ENCODE data around the gene PKP4.

PKP4 gene

GRCh38 chr2:158610059-158610458, 153.3 kb downstream of the PKP4 start:
- no peak overlapping the region for H3K27ac ChIP-seq (ENCODE audit: low read length)
- no peak overlapping the region for H3K4me3 ChIP-seq (ENCODE audit: low read length)
- no peaks in the 10 kb centered on the region for H3K9me3 ChIP-seq (ENCODE audit: control insufficient read depth, low read depth, low read length)
- no peaks in the 10 kb centered on the region for H3K36me3 ChIP-seq (ENCODE audit: control insufficient read depth, low read depth, low read length)
- H3K27me3 ChIP-seq (ENCODE audit: control insufficient read depth, insufficient read depth, low read length): no peaks in the 10 kb centered on the region
- no peak overlapping the region for H3K9ac ChIP-seq (ENCODE audit: low read length)
- H3K4me1 ChIP-seq (ENCODE audit: control insufficient read depth, low read depth, low read length): peaks cover 3% of the 10 kb centered on the region

GRCh38 chr2:158616480-158617000, 159.8 kb downstream of the PKP4 start:
- H3K36me3 ChIP-seq (ENCODE audit: control insufficient read depth, low read depth, low read length): peaks cover 10% of the 10 kb centered on the region
- no peak overlapping the region for H3K9ac ChIP-seq (ENCODE audit: low read length)
- H3K27ac ChIP-seq (ENCODE audit: low read length): no peak overlapping the region
- no peaks in the 10 kb centered on the region for H3K9me3 ChIP-seq (ENCODE audit: control insufficient read depth, low read depth, low read length)
- no peak overlapping the region for H3K4me3 ChIP-seq (ENCODE audit: low read length)
- peaks cover 11% of the 10 kb centered on the region for H3K4me1 ChIP-seq (ENCODE audit: control insufficient read depth, low read depth, low read length)
- no peaks in the 10 kb centered on the region for H3K27me3 ChIP-seq (ENCODE audit: control insufficient read depth, insufficient read depth, low read length)

- no peaks in the 10 kb centered on the region for H3K27me3 ChIP-seq (ENCODE audit: control insufficient read depth, insufficient read depth, low read length)
- no peaks in the 10 kb centered on the region for H3K9me3 ChIP-seq (ENCODE audit: control insufficient read depth, low read depth, low read length)
- no peak overlapping the region for H3K4me3 ChIP-seq (ENCODE audit: low read length)
- H3K36me3 ChIP-seq (ENCODE audit: control insufficient read depth, low read depth, low read length): peaks cover 20% of the 10 kb centered on the region
- peaks cover 8% of the 10 kb centered on the region for H3K4me1 ChIP-seq (ENCODE audit: control insufficient read depth, low read depth, low read length)
- H3K27ac ChIP-seq (ENCODE audit: low read length): no peak overlapping the region
- H3K9ac ChIP-seq (ENCODE audit: low read length): no peak overlapping the region
Observed at GRCh38 chr2:158618891-158619490, 162.2 kb downstream of the PKP4 start.

GRCh38 chr2:158619496-158619895, 162.7 kb downstream of the PKP4 start:
- no peak overlapping the region for H3K9ac ChIP-seq (ENCODE audit: low read length)
- no peak overlapping the region for H3K27ac ChIP-seq (ENCODE audit: low read length)
- no peaks in the 10 kb centered on the region for H3K27me3 ChIP-seq (ENCODE audit: control insufficient read depth, insufficient read depth, low read length)
- H3K4me3 ChIP-seq (ENCODE audit: low read length): no peak overlapping the region
- peaks cover 8% of the 10 kb centered on the region for H3K4me1 ChIP-seq (ENCODE audit: control insufficient read depth, low read depth, low read length)
- peaks cover 24% of the 10 kb centered on the region for H3K36me3 ChIP-seq (ENCODE audit: control insufficient read depth, low read depth, low read length)
- no peaks in the 10 kb centered on the region for H3K9me3 ChIP-seq (ENCODE audit: control insufficient read depth, low read depth, low read length)

GRCh38 chr2:158620656-158621055, 163.9 kb downstream of the PKP4 start:
- Histone ChIP-seq H3K9me3 (ENCODE audit: control insufficient read depth, low read depth, low read length) (no peaks in the 10 kb centered on the region), H3K9ac (ENCODE audit: low read length) (no peak overlapping the region), H3K36me3 (ENCODE audit: control insufficient read depth, low read depth, low read length) (peaks cover 29% of the 10 kb centered on the region), H3K4me1 (ENCODE audit: control insufficient read depth, low read depth, low read length) (peaks cover 8% of the 10 kb centered on the region), H3K27me3 (ENCODE audit: control insufficient read depth, insufficient read depth, low read length) (no peaks in the 10 kb centered on the region), H3K27ac (ENCODE audit: low read length) (no peak overlapping the region), H3K4me3 (ENCODE audit: low read length) (no peak overlapping the region)

- Histone ChIP-seq H3K4me3 (ENCODE audit: low read length) (no peak overlapping the region), H3K9ac (ENCODE audit: low read length) (no peak overlapping the region), H3K4me1 (ENCODE audit: control insufficient read depth, low read depth, low read length) (peaks cover 1% of the 10 kb centered on the region), H3K9me3 (ENCODE audit: control insufficient read depth, low read depth, low read length) (no peaks in the 10 kb centered on the region), H3K27me3 (ENCODE audit: control insufficient read depth, insufficient read depth, low read length) (no peaks in the 10 kb centered on the region), H3K36me3 (ENCODE audit: control insufficient read depth, low read depth, low read length) (peaks cover 25% of the 10 kb centered on the region), H3K27ac (ENCODE audit: low read length) (no peak overlapping the region)
Observed at GRCh38 chr2:158624071-158624667, 167.4 kb downstream of the PKP4 start.

GRCh38 chr2:158624961-158625360, 168.2 kb downstream of the PKP4 start:
- Histone ChIP-seq H3K9ac (ENCODE audit: low read length) (no peak overlapping the region), H3K27ac (ENCODE audit: low read length) (no peak overlapping the region), H3K27me3 (ENCODE audit: control insufficient read depth, insufficient read depth, low read length) (no peaks in the 10 kb centered on the region), H3K4me1 (ENCODE audit: control insufficient read depth, low read depth, low read length) (no peaks in the 10 kb centered on the region), H3K36me3 (ENCODE audit: control insufficient read depth, low read depth, low read length) (peaks cover 25% of the 10 kb centered on the region), H3K4me3 (ENCODE audit: low read length) (no peak overlapping the region), H3K9me3 (ENCODE audit: control insufficient read depth, low read depth, low read length) (no peaks in the 10 kb centered on the region)

GRCh38 chr2:158629116-158629515, 172.4 kb downstream of the PKP4 start:
- Histone ChIP-seq H3K4me1 (ENCODE audit: control insufficient read depth, low read depth, low read length) (no peaks in the 10 kb centered on the region), H3K9me3 (ENCODE audit: control insufficient read depth, low read depth, low read length) (no peaks in the 10 kb centered on the region), H3K4me3 (ENCODE audit: low read length) (no peak overlapping the region), H3K9ac (ENCODE audit: low read length) (no peak overlapping the region), H3K27ac (ENCODE audit: low read length) (no peak overlapping the region), H3K27me3 (ENCODE audit: control insufficient read depth, insufficient read depth, low read length) (no peaks in the 10 kb centered on the region), H3K36me3 (ENCODE audit: control insufficient read depth, low read depth, low read length) (peaks cover 31% of the 10 kb centered on the region)

GRCh38 chr2:158633261-158633660, 176.5 kb downstream of the PKP4 start:
- Histone ChIP-seq H3K4me1 (ENCODE audit: control insufficient read depth, low read depth, low read length) (no peaks in the 10 kb centered on the region), H3K36me3 (ENCODE audit: control insufficient read depth, low read depth, low read length) (peaks cover 33% of the 10 kb centered on the region), H3K27me3 (ENCODE audit: control insufficient read depth, insufficient read depth, low read length) (no peaks in the 10 kb centered on the region)

GRCh38 chr2:158634627-158635026, 177.9 kb downstream of the PKP4 start:
- H3K36me3 ChIP-seq (ENCODE audit: control insufficient read depth, low read depth, low read length): peaks cover 43% of the 10 kb centered on the region

More at GRCh38 chr2:158633261-158633660, 176.5 kb downstream of the PKP4 start:
- Histone ChIP-seq H3K9ac (ENCODE audit: low read length) (no peak overlapping the region), H3K27ac (ENCODE audit: low read length) (no peak overlapping the region), H3K9me3 (ENCODE audit: control insufficient read depth, low read depth, low read length) (no peaks in the 10 kb centered on the region), H3K4me3 (ENCODE audit: low read length) (no peak overlapping the region)

GRCh38 chr2:158635961-158636601, 179.3 kb downstream of the PKP4 start:
- H3K27ac ChIP-seq (ENCODE audit: low read length): no peak overlapping the region
- no peak overlapping the region for H3K9ac ChIP-seq (ENCODE audit: low read length)
- H3K4me3 ChIP-seq (ENCODE audit: low read length): no peak overlapping the region
- H3K36me3 ChIP-seq (ENCODE audit: control insufficient read depth, low read depth, low read length): peaks cover 52% of the 10 kb centered on the region
- H3K27me3 ChIP-seq (ENCODE audit: control insufficient read depth, insufficient read depth, low read length): no peaks in the 10 kb centered on the region
- H3K9me3 ChIP-seq (ENCODE audit: control insufficient read depth, low read depth, low read length): no peaks in the 10 kb centered on the region
- H3K4me1 ChIP-seq (ENCODE audit: control insufficient read depth, low read depth, low read length): no peaks in the 10 kb centered on the region

More at GRCh38 chr2:158634627-158635026, 177.9 kb downstream of the PKP4 start:
- Histone ChIP-seq H3K4me1 (ENCODE audit: control insufficient read depth, low read depth, low read length) (no peaks in the 10 kb centered on the region), H3K27me3 (ENCODE audit: control insufficient read depth, insufficient read depth, low read length) (no peaks in the 10 kb centered on the region), H3K27ac (ENCODE audit: low read length) (no peak overlapping the region), H3K4me3 (ENCODE audit: low read length) (no peak overlapping the region), H3K9me3 (ENCODE audit: control insufficient read depth, low read depth, low read length) (no peaks in the 10 kb centered on the region), H3K9ac (ENCODE audit: low read length) (no peak overlapping the region)
